ENCODE measurements around the gene WWTR1.

The WWTR1 gene

DNA sequence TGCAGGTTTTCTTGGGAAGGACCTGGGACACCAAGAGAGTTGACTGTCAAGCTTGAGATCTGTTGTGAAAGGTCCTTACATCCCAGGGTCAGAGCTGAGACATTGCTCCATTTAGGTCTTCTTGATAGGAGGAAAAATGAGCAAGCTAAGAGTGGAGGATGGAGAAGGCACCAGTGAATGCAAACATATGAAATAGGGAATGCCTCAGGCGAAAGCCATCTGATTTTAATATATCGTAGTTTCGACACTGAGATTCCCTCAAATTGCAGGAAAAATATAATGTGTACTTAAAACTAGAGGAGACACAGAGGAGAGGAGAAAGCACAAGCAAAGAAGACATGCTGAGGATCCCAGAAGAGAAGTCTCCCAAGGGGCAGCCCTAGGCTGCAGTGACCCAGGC lies 97.8 kb downstream of the WWTR1 start:
- no peak for DNase-seq

DNA sequence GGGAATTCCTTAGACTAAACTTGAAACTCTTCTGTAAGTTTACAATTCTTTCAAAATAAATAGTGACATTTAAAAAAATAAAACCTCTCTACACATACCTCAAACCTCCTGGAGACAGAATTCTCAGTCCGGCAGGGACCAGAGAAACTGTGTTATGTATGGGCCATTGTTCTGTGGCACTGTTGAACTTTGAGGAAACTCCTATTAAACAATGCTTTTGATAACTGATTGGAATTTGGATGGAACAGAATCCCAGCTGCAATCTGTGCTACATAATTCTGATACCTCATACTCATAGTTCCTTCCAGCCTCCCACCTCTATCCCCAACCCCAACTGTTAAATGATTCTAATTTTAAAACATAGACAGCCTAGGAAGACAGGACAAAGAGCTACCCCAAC lies 98.3 kb downstream of the WWTR1 start:
- DNase-seq = no peak

DNA sequence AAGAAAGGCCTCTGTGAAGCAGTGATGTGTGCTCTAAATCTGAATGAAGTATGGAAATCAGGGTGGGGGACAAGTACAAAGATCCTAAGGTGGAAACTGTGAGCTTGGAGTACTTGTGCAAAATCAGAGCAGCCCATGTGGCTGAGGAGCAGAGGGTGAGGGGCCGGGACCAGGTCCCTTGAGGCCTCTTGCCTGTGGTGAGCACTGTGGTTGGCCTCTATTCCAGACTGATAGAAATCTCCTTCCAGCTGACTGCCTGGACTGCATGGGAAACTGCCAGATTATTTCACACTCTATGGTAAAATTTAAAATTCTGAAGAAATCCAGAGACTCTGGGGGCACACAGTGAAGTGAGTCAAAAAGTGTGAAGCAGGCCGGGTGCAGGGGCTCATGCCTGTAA lies 101.9 kb downstream of the WWTR1 start:
- DNase-seq = no peak

DNA sequence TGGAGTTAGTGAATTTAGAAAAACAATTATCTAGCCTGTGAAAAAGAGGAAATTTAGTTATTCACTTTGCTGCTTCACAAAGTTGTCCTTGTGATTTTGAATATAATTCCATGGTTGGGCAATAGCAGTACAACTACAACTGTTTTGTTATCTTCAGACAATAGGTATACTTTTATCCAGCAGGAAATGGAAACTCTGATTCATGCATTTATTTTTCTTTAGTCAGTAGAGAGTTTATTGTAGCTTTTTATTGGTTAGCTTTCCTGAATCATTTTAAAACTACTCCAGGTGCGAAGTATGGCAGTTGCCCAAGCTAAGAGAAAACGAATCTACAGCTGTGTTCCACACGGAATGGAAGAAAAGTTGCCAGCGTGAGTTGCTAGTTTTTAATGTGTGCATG lies 103.0 kb downstream of the WWTR1 start:
- no peak for DNase-seq

DNA sequence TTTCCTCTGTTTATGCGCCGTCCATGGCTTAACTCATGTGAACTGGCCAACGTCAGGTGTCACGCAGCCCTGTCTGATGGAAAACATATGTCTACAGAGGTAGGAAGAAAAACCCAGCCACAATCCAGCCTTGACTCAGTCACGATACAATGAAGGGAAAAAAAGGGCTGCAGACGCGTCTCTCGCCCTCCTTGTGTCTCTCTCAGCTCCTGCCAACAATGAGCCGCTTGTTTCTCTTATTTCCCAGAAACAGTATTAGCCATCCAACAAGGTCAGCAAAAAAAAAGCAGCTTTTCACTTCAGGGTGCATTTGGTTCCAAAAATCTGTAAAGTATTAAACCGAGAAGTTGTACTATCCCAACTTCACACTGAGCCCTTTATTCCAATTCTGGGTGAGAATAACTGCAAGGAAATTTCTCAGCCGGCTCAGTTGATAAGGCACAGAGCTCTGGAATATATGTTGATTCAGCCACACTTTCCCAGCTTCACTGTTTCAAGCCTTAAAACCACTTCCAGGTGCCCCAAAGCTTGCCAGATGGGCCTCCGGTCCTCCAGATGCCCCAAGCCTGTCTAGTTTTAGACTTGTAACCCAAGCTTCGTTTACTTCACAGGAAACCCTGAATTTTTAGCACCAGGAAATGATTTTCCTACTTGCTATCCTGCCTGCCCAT lies 103.9 kb downstream of the WWTR1 start:
- no peak for DNase-seq

DNA sequence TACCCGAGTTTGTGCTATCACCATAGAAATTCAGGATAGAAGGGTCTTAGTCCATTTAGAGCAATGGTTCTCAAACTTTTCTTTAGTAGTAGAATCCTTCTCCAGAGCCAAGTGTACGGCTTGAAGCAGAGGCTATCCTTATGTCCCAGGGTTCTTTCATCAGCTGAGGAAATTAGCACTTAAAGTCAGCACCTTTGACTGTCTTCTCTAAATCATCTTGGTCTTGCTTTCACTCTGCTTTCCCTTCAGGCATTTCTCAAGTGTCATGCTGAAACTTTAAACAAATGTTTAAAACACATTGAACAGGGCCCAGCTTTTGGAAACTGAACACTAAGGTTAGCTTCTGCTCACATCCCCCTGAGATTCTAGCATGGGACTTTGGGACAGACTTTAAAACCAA lies 105.1 kb downstream of the WWTR1 start:
- DNase-seq = no peak

DNA sequence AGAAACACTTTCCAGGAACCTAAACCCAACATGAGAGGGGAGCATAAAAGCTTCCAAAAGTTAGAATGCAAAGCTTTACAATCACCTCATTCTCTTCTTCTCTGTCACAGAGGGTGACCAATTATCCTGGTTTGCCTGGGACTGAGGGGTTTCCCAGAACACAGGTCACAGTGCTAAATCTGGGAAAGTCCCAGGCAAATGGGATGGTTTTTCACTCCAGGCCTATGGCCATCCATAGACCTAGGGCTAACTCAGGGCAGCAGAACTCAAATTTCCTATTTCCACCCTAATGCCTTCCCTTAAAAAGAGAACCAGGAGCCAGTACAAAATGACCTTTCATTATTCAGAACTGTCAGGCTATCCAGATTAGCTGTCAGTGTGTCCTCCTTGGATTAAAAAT lies 106.3 kb downstream of the WWTR1 start:
- DNase-seq = no peak

DNA sequence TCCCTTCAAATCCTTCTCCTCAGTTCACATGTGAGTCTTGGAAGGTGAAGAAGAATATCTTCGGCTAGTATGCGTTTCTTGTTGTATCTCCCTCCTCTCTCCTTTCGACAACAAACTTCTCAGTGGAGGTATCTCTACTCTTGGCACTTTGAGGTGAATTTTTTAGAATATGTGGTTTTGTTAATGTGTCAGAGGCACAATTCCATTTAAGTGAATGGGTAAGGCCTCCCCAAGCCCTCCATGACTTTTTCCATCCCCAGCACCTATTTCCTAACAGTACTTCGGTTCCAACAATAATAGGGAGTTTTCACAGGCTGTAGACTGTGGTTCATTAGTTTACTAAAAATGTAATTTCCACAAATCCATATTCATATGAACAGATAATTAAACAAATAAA lies 109.2 kb downstream of the WWTR1 start:
- no peak for DNase-seq

DNA sequence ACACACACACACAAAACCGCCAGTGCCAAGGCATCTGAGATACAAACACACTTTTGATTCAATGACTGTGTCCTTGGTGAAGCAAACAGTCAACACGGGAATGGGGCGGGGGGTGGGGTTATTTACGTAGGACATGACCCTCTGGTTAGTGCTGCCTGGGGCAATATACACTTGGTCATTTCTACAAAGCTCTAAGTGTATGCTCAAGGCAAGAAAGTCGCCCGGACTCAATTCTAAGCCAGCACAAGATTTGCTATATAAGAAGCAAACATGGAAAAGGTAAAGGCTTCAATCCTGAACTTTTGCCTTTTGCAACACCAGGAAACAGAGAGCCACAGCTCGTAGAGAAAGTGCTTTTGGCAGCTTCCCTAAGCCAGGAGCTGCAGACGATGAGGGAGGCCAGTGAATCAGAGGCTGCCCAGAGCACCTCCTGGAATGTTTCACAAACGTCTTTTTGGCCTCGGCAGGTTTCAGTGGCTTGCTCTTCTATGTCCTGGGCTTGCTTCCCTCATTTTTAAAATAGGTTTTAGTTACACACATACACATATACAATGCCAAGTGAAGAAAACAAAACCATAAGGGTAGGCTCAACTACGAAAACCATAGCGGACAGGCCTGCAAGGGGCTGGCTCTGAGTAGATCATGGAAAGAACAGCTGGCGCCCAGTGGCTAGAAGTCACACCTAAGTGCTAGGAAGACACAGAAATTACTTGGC lies 109.7 kb downstream of the WWTR1 start:
- no peak for DNase-seq

DNA sequence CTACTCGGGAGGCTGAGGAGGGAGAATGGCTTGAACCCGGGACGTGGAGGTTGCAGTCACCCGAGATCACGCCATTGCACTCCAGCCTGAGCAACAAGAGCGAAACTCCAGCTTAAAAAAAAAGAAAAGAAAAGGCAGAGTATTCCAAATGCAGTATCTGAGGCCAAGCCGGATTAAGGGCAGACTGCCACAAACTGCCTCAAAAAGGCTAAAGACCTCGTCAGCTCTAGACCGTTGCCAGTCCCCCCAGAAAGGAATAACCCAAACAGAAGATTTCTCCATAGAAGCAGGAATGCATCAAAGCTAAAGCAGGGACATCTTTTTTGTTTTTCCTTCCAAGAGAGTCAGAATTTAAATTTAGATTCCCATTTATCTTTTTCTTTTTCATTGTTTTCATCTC lies 110.4 kb downstream of the WWTR1 start:
- no peak for DNase-seq

DNA sequence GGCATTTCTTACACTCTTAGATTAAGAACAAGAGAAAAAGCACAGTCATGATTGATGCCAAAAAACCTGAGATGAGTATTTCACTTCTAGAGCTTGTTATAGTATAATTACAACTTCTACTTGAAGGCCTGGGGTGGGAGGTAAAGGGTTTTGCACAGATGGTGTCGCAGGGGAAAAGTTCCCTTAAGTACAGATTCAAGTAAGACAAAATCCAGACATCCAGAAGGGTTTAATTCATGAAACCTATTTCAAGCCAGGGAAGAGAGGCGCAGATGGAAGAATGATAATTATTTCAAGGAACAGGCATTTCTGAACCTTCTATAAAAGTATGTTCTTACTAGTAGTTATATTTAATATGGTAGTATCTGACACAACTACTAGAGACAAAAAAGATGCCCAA lies 112.8 kb downstream of the WWTR1 start:
- no peak for DNase-seq

DNA sequence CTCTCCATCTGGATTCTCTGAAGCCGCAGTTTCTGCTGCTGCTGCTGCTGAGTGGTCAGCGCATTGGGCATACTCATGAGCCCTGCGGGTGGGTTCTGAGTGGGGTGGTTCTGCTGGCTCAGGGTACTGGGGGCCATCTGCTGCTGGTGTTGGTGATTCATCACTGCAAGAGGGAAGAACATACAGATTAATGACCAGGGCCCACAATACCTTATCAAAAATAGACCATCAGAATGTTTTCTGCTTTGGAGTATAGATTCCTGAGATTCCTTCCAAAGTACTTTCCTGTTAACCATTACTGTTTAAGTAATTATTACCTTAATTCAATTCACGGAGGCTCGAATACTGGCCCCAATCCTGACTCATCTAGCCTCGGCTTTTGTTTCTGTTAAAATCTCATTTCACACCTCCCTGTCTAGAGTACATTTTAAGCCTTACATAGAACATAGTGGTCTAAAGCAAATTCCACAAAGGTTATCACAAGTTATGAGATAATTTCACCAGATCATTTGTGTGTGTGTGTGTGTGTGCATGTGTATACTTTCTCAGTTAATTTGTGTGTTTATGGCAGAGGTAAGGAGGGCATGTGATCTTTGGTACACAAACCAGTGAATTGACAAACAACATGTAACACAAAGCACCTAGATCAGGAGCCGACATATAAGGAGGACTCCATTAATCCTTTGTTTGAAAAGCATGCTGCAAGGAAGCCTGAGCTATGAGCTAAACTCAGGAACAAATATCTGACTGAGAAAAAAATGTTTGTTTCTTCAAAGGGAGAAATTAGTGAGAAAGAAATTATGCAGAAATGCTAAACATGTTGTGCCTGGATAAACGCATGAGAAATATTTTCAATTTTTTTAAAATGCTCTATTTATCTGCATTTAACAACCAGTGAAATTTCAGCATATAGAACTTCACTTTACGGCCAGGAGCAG lies 115.2 kb downstream of the WWTR1 start:
- no peak for DNase-seq

DNA sequence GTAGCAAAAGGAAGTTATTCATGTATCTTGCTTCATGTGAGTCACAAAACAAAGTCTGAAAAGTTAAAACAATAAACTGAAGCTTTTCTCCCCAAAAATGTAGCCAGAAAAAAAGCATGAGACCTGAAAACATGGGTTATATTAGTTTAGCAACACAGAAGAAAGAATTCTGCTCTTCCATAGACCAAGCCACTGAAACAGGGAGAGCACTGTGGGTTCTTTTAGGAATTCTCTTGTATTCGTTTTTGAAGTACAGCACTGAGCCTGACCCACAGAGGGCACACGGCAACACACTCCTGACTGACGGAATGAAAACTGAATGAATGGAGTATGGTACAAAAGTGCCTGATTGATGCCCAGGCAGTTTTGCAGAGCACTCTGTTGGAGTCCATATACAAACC lies 116.7 kb downstream of the WWTR1 start:
- no peak for DNase-seq

DNA sequence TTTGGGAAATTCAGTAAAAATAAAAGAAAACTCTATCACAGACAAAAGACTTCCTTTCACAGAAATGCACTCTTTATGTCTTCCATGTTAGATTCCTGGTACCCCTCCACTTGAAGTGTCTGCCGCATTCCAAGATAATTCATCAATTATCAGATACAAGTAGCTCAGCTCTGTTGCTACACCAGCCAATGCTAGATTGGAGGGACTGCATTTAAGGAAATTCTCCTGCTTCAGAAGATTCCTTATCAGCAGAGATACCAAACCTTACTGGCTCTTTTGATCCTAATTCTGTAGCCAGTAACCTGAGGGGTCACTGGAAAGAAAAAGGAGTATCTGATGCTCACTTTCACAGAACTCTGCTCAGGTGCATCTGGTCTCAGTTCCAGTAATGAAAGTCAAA lies 119.5 kb downstream of the WWTR1 start:
- DNase-seq = no peak

DNA sequence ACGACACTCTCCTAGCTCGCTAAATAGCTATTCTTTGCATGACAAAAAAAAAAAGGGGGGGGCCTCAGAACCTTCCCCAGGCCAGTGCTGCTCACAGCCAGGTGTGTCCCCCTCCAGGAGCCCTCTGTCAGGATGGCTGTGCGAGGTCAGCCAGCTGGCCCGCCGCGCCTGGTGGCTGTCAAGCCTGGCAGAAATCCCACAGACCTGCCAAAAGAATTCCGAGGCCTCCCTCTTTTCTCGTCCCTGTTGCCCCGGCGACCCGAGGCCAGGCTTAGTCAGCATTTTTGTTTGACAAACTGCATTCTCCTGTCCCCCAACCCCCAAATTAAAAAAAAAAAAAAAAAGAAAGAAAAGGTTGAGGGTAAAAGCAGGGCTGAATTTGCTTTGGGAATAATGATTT lies 121.4 kb downstream of the WWTR1 start:
- no peak for DNase-seq

DNA sequence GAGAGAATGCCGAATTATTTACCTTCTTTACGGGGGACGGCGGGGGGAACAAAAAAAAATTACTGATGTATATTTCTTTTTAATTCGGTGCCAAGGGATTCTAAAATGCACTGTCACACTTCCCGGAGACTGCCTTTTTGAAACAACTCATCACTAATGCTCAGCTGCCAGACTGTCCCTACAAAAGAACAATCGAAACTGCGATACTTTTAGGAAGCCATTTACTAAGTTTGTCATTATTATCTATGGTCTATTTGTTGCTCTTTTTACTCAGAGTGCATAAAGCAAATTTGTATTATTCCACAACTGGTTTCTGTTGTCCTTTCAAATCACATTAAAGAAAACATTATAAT lies 122.5 kb downstream of the WWTR1 start:
- no peak for DNase-seq

DNA sequence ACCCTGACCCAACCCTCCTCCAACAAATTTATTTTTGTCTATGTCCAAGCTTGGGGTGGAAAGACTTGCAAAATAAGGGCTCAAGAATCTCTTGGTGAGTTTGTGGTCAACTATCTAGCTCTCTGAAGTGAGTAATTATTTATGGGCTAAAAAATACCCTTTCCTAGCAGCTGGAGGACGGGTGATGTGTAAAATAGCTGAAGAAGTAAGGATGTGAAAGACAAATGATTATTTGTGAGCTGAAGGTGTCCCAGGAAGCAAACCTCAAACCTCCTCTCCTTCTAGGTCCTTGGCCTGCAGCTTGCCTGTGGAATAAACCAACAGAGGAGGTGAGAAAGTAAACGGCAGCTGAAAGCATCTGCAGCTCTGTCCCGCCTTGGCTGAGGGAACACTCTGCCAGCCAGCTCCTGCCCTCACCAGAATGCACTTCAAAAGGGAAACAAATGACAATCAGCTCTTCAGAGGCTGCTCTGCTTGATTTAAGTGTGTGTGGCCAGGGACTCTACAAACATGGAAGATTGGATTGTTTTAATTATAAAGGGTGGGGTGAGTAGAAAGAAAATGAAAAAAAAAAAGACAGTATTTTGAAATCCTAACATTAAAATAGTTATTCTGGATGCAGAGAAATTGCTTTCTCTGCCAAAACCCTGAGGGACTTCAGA lies 123.0 kb downstream of the WWTR1 start:
- no peak for DNase-seq

DNA sequence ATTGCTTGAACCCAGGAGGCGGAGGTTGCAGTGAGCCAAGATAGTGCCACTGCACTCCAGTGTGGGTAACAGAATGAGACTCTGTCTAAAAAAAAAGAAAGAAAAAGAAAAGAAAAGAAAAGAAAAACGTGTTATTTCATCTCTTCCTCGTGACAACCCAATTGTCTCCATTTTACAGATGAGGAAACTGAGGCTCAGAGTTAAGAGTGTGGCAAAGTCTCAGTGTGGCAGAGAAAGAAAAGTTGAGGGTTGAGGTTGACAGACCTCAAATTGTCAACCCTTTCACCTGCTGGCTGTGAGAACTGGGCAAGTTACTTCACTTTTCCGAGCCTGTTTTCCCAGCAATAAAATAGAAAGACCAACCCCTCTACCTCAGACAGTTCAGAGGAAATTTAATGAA lies 123.7 kb downstream of the WWTR1 start:
- no peak for DNase-seq

DNA sequence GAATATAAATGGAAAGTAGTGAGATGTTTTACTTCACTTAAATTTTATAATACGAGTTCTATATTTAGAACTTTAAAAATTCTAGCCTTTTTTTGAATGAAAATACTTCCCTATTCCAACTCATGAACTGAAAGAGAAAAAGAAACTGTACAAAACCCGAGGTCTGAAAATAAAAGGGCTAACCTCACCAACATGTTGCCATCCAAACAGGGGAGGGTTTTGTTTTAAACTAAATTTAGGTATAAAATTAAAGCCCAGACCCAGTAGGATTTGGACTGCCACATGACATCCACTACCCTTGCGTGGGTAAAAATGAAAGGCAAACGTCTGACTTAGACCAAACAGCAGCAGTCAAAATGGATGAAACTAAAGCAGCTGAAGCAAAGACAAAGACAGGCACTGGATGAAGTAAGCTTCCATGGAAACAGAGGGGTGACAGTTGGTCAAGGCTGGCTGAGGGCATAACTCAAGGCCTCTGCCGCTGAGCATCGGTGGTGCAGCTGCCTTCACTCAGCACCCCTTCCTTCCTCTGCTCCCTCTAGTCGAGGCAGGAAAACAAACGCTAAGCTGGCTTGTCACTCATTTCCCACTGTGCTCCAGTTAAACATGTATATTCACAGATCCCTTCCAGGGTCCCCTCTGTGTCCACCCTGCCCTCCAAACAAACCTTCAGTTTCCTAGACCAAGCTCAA lies 125.2 kb downstream of the WWTR1 start:
- DNase-seq = no peak

DNA sequence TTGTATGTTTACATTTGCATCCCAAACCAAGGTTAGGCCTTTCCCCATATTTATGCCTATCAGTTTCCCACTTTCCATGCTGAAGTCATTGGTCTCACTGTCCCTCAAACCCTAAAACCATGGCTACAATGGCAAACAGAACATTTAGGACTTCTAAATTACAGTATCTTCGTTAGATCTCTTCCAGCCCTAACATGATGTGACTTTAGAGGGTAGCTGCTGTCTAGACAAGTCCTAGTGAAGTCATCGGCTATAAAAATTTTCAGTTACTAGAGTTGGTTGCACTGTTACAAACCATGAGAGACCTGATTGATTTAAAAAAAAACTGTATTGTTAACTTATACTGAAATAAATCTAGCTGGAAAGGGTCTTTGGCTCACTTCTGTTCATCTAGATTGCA lies 128.7 kb downstream of the WWTR1 start:
- no peak for DNase-seq

DNA sequence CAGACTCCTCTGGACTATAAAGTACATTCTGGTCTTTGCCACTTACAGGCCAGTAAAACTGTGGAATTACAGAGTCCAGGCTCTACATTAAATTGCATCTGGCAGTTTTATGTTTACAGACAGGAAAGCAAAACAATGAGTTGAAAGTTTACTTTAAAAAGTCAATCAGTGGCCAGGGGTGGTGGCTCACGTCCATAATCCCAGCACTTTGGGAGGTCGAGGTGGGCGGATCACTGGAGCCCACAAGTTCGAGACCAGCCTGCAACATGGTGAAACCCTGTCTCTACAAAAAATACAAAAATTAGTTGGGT lies 129.5 kb downstream of the WWTR1 start:
- DNase-seq = no peak

DNA sequence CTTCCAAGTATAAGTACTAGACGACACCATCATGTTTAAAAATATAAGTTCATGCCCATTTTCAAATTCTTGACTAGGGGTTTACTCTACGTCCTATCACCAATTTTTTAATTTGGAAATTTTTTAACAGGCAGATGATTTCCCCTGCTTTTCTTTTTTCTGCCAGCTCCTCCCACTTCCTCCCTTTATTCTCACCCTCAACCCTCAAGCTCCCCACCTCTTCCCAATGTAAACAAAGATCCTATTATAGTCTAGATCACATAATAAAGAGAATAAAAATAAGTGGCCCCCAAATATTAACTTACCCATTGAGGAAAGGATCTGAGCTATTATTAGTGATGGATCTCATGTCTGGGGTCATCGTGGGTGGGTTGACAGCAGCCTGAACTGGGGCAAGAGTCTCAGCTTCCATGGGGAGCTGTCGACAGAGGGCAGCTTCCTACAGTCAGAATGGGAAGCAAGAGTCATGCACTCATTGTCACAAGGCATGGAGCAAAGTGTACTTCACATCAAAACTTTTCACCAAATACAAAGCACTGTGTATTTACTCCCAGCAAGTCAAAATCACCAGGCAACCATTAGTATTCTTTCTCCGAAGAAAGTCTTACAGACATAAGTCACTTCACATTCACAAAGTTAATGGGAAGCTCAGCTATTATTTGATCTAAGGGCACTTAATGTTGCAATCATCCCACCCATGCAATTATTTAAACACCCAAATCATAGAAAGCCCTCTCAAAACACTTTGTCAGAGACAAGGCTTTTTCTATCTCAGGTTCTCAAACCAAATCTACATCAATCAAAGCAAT lies 130.1 kb downstream of the WWTR1 start:
- no peak for DNase-seq
